A549 (cell line): ENCODE results near the gene CLCN3.

ENCODE experiments used
- BHLHE40 ChIP-seq: IDR thresholded peaks from 2 replicates; pipeline ENCODE4 v1.6.1; 2012; ENCODE audit warnings: low read depth, low read length, inconsistent platforms
- JUN ChIP-seq, 2 experiments: fragments of >200 bp; sonication (Bioruptor Twin); formaldehyde crosslinking; IDR thresholded peaks; 2 replicates in 1 of 2; 3 replicates in 1 of 2; pipeline ENCODE4 v1.6.1; 2016 to 2017
- MAX ChIP-seq: IDR thresholded peaks from 2 replicates; pipeline ENCODE4 v1.6.1; 2012
- NPAS2 ChIP-seq: fragments of 250-450 bp; sonication (Bioruptor Pico); IDR thresholded peaks from 2 replicates; pipeline ENCODE4 v1.8.0; 2022; ENCODE audit warnings: mild to moderate bottlenecking, moderate library complexity, borderline replicate concordance
- PBX3 ChIP-seq: IDR thresholded peaks from 2 replicates; pipeline ENCODE4 v1.6.1; 2012
- POLR2A ChIP-seq: IDR thresholded peaks from 2 replicates; pipeline ENCODE4 v1.6.1; 2012; ENCODE audit warnings: mild to moderate bottlenecking, low read length
- RAD21 ChIP-seq, 2 experiments: fragments of >200 bp in 1 of 2; sonication (Bioruptor Twin) in 1 of 2; formaldehyde crosslinking in 1 of 2; IDR thresholded peaks in 1 of 2; conservative IDR thresholded peaks in 1 of 2; 2 replicates in 1 of 2; 3 replicates in 1 of 2; pipeline ENCODE4 v1.6.1; 2012 to 2018; ENCODE audit warnings: inconsistent platforms in 1 of 2
- RNF2 ChIP-seq: fragments of 200-600 bp; sonication (generic); IDR thresholded peaks from 2 replicates; pipeline ENCODE4 v1.6.1; 2016; ENCODE audit warnings: low read depth, mild to moderate bottlenecking, antibody characterized with exemption, moderate library complexity, borderline replicate concordance
- USF2 ChIP-seq: fragments of 450-650 bp; IDR thresholded peaks from 2 replicates; pipeline ENCODE4 v1.6.1; 2014; ENCODE audit warnings: antibody characterized with exemption
- ZFP36 ChIP-seq: fragments of 450-650 bp; IDR thresholded peaks from 2 replicates; pipeline ENCODE4 v1.6.1; 2014; ENCODE audit warnings: borderline replicate concordance; ENCODE audit not compliant: partially characterized antibody
- ZNF302 ChIP-seq: fragments of 250-450 bp; sonication (Bioruptor Pico); IDR thresholded peaks from 2 replicates; pipeline ENCODE4 v1.9.0; 2021; ENCODE audit warnings: inconsistent platforms, mild to moderate bottlenecking, moderate library complexity
- TF ChIP-seq, protein P1 (sequence below): fragments of >200 bp; sonication (Bioruptor Twin); formaldehyde crosslinking; IDR thresholded peaks from 3 replicates; pipeline ENCODE4 v1.5.1; 2016
- TF ChIP-seq, protein P2 (sequence below): fragments of 250-450 bp; sonication (Bioruptor Pico); IDR thresholded peaks from 2 replicates; pipeline ENCODE4 v1.5.0; 2021; ENCODE audit warnings: mild to moderate bottlenecking, moderate library complexity, borderline replicate concordance

DNA sequence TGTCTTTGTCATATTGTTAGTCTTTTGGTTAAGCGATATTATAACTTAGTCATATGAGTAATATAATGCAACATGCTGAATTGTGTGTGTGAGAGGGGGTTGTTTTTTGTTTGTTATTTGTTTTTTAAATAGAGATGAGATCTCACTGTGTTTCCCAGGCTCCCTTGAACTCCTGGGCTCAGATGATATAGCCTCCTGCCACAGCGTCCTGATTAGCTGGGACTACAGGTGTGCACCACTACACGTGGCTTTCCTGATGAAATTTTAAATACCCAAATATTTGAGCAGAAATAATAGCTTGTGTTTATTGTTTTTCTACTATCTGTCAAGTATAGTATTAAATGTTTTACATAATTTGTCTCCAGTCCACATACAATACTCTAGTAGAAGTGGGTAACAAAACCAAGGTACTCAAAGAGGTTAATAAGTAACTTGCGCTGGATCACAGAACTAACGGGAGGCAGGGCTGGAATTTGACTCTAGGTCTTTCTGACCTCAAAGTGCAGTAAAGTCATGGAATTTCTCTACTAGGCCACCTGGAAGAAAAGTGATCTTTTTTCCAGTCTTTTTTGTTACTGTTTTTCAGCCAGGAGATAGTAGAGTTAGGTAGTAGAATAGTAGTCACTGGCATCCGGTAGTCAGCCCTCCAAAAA, 47.8 kb downstream of the CLCN3 start:
- TF ChIP-seq, protein P1, sequence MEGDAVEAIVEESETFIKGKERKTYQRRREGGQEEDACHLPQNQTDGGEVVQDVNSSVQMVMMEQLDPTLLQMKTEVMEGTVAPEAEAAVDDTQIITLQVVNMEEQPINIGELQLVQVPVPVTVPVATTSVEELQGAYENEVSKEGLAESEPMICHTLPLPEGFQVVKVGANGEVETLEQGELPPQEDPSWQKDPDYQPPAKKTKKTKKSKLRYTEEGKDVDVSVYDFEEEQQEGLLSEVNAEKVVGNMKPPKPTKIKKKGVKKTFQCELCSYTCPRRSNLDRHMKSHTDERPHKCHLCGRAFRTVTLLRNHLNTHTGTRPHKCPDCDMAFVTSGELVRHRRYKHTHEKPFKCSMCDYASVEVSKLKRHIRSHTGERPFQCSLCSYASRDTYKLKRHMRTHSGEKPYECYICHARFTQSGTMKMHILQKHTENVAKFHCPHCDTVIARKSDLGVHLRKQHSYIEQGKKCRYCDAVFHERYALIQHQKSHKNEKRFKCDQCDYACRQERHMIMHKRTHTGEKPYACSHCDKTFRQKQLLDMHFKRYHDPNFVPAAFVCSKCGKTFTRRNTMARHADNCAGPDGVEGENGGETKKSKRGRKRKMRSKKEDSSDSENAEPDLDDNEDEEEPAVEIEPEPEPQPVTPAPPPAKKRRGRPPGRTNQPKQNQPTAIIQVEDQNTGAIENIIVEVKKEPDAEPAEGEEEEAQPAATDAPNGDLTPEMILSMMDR: no peak
- TF ChIP-seq BHLHE40 (no peak), RAD21 (conservative IDR thresholded peaks at IDR 0.05 in 1 of 2, IDR thresholded peaks at IDR 0.05 in 1 of 2) (no peak), PBX3 (no peak), ZFP36 (no peak), MAX (no peak), POLR2A (no peak), RNF2 (no peak), USF2 (no peak), ZNF302 (CRISPR knock-in tag) (no peak), NPAS2 (CRISPR knock-in tag) (no peak), JUN (IDR thresholded peaks at IDR 0.05) (no peak)
- TF ChIP-seq, protein P2, sequence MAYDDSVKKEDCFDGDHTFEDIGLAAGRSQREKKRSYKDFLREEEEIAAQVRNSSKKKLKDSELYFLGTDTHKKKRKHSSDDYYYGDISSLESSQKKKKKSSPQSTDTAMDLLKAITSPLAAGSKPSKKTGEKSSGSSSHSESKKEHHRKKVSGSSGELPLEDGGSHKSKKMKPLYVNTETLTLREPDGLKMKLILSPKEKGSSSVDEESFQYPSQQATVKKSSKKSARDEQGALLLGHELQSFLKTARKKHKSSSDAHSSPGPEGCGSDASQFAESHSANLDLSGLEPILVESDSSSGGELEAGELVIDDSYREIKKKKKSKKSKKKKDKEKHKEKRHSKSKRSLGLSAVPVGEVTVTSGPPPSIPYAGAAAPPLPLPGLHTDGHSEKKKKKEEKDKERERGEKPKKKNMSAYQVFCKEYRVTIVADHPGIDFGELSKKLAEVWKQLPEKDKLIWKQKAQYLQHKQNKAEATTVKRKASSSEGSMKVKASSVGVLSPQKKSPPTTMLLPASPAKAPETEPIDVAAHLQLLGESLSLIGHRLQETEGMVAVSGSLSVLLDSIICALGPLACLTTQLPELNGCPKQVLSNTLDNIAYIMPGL: no peak
